Chondrocyte (in vitro differentiated cells): ENCODE results near the gene IL36G. TPM values are rescaled to one million over a fixed set of nuclear protein-coding genes. Genes with fewer than 3 reads are reported as not detected.

Source experiments
- DNase-seq: peaks from one replicate; pipeline ENCODE4 v3.0.0; 2021; ENCODE audit warnings: mixed read lengths, low spot score
- H3K27ac Mint-ChIP-seq: one replicate; pipeline ENCODE4 v1.8.0; 2021; ENCODE audit warnings: mild to moderate bottlenecking, moderate library complexity, mixed read lengths; ENCODE audit not compliant: unreplicated experiment
- H3K27me3 Mint-ChIP-seq: 2 replicates; pipeline ENCODE4 v1.8.0; 2021; ENCODE audit warnings: low read depth, mixed read lengths
- H3K36me3 Mint-ChIP-seq: 2 replicates; pipeline ENCODE4 v1.8.0; 2021; ENCODE audit warnings: low read depth, mixed read lengths
- H3K4me1 Mint-ChIP-seq: 2 replicates; pipeline ENCODE4 v1.8.0; 2021; ENCODE audit warnings: low read depth, mild to moderate bottlenecking, mixed read lengths
- H3K4me3 Mint-ChIP-seq: one replicate; pipeline ENCODE4 v1.8.0; 2021; ENCODE audit warnings: mild to moderate bottlenecking, moderate library complexity, mixed read lengths; ENCODE audit not compliant: unreplicated experiment
- H3K9me3 Mint-ChIP-seq: 2 replicates; pipeline ENCODE4 v1.8.0; 2021; ENCODE audit warnings: low read depth, mixed read lengths
- total RNA-seq: library from RNA; stranded (reverse); gene quantifications from 3 replicates; pipeline ENCODE4 v1.2.1, GENCODE V29; 2021
- TF ChIP-seq, protein P1 (sequence below): fragments of 200-600 bp; sonication (generic); IDR thresholded peaks from 2 replicates; pipeline ENCODE4 v1.5.0; 2021; ENCODE audit warnings: antibody characterized with exemption, mild to moderate bottlenecking, moderate library complexity

Gene IL36G
- total RNA-seq, 1 donor from 2014 or later: not detected

DNA sequence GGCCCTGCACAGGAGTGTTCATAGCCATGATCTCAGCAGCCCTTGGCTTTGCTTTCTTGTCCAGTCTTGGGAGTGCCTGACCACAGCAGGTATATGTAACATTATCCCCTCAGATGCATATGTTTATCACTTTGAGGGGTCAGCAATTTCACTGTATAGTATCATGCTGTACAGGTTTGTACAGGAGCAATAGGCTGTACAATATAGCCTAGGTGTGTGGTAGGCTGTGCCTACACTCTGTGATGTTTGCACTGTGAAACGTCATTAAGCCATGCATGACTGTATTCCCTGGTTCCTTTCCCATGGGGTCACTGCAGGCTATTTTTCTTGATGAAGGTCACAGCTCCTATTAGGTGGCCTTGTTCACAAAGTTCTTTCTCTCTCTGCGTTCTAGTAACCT is 4.7 kb upstream of the IL36G start:
- TF ChIP-seq, protein P1, sequence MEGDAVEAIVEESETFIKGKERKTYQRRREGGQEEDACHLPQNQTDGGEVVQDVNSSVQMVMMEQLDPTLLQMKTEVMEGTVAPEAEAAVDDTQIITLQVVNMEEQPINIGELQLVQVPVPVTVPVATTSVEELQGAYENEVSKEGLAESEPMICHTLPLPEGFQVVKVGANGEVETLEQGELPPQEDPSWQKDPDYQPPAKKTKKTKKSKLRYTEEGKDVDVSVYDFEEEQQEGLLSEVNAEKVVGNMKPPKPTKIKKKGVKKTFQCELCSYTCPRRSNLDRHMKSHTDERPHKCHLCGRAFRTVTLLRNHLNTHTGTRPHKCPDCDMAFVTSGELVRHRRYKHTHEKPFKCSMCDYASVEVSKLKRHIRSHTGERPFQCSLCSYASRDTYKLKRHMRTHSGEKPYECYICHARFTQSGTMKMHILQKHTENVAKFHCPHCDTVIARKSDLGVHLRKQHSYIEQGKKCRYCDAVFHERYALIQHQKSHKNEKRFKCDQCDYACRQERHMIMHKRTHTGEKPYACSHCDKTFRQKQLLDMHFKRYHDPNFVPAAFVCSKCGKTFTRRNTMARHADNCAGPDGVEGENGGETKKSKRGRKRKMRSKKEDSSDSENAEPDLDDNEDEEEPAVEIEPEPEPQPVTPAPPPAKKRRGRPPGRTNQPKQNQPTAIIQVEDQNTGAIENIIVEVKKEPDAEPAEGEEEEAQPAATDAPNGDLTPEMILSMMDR: no peak
- no peaks in the 10 kb centered on the region for H3K4me1 Mint-ChIP-seq
- no peaks in the 10 kb centered on the region for H3K9me3 Mint-ChIP-seq
- H3K36me3 Mint-ChIP-seq: no peaks in the 10 kb centered on the region
- H3K27ac Mint-ChIP-seq: no peak overlapping the region
- DNase-seq: no peak
- peaks cover 62% of the 10 kb centered on the region for H3K27me3 Mint-ChIP-seq
- no peak overlapping the region for H3K4me3 Mint-ChIP-seq

DNA sequence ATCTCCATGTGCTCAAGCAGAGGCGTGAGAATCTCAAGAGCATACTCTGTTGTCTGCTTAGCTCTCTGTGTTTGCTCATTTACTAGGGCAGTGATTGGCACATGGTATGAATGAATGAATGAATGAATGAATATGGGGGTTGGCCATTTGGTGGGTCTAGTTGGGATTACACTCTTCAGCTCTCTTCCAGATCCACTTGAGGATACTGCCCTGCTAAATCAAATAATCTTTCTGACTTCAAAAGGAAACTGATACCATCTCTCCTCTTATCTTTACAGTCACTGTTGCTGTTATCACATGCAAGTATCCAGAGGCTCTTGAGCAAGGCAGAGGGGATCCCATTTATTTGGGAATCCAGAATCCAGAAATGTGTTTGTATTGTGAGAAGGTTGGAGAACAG is 1.9 kb downstream of the IL36G start:
- Mint-ChIP-seq H3K27me3 (peaks cover 45% of the 10 kb centered on the region), H3K27ac (no peak overlapping the region), H3K4me3 (no peak overlapping the region), H3K9me3 (no peaks in the 10 kb centered on the region), H3K4me1 (no peaks in the 10 kb centered on the region), H3K36me3 (no peaks in the 10 kb centered on the region)
- TF ChIP-seq, protein P1: no peak
- no peak for DNase-seq

DNA sequence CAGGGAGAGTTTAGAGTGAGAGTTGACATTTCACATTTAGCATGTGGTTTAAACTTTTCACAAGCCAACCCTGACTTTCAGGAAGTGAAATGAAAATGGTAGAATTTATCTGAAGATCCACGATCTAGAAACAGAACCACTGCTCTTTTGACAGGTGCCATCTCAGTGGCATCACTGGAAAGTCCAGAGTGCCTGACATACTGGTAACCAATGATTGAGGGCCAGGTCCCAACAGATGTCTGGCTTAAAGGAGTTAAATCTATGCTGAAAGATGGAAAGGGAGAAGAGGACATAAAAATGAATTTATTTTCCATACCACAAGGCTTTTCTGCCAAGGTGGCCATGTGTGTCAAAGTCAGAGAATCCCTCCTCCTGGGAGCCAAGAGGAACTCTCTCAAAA is 2.7 kb downstream of the IL36G start:
- Mint-ChIP-seq H3K36me3 (no peaks in the 10 kb centered on the region), H3K27ac (no peak overlapping the region), H3K4me3 (no peak overlapping the region), H3K9me3 (no peaks in the 10 kb centered on the region), H3K27me3 (peaks cover 39% of the 10 kb centered on the region), H3K4me1 (no peaks in the 10 kb centered on the region)
- TF ChIP-seq, protein P1: no peak
- no peak for DNase-seq

DNA sequence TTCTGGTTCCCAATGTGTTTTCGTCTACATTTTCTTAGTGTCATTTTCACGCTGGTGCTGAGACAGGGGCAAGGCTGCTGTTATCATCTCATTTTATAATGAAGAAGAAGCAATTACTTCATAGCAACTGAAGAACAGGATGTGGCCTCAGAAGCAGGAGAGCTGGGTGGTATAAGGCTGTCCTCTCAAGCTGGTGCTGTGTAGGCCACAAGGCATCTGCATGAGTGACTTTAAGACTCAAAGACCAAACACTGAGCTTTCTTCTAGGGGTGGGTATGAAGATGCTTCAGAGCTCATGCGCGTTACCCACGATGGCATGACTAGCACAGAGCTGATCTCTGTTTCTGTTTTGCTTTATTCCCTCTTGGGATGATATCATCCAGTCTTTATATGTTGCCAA is 7.3 kb downstream of the IL36G start:
- peaks cover 18% of the 10 kb centered on the region for H3K27me3 Mint-ChIP-seq
- no peaks in the 10 kb centered on the region for H3K36me3 Mint-ChIP-seq
- peaks cover 18% of the 10 kb centered on the region for H3K9me3 Mint-ChIP-seq
- H3K27ac Mint-ChIP-seq: no peak overlapping the region
- TF ChIP-seq, protein P1: no peak
- no peak for DNase-seq
- no peak overlapping the region for H3K4me3 Mint-ChIP-seq
- H3K4me1 Mint-ChIP-seq: no peaks in the 10 kb centered on the region

DNA sequence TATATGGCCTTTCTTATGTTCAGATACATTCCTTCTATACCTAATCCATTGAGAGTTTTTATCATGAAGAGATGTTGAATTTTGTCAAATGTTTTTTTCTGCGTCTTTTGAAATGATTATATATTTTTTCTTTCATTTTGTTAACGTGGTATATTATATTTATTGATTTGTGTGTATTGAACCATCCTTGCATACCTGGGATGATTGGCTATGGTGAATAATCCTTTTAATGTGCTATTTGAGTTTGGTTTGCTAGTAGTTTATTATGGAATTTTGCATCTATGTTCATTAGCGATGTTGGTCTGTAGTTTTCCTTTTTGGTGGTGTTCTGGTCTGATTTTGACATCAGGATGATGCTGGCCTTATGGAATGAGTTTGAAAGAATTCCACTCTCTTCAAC is 11.8 kb downstream of the IL36G start:
- TF ChIP-seq, protein P1: no peak
- Mint-ChIP-seq H3K9me3 (peaks cover 38% of the 10 kb centered on the region), H3K27ac (no peak overlapping the region), H3K4me1 (no peaks in the 10 kb centered on the region), H3K4me3 (no peak overlapping the region), H3K36me3 (peaks cover 4% of the 10 kb centered on the region), H3K27me3 (peaks cover 36% of the 10 kb centered on the region)
- DNase-seq: no peak
